OCI-LY1 (cell line): ENCODE results near the gene GPSM1.

Experiments used
- H2AFZ ChIP-seq: fragments of 200-600 bp; sonication (generic), shearing (Covaris generic); 2 replicates; pipeline ENCODE4 v1.6.0; 2014; ENCODE audit warnings: antibody characterized with exemption, mild to moderate bottlenecking, low read length
- H3F3A ChIP-seq: fragments of 200-600 bp; sonication (generic), shearing (Covaris generic); 2 replicates; pipeline ENCODE4 v1.6.0; 2014; ENCODE audit warnings: mild to moderate bottlenecking, antibody characterized with exemption, low read length, moderate library complexity; ENCODE audit not compliant: insufficient read depth
- H3K27ac ChIP-seq: fragments of 200-600 bp; sonication (generic); 2 replicates; pipeline ENCODE4 v1.5.1; 2014; ENCODE audit warnings: low read length, mixed run types, mild to moderate bottlenecking, low read depth; ENCODE audit not compliant: poor library complexity, severe bottlenecking
- H3K27me3 ChIP-seq: fragments of 200-600 bp; sonication (generic); 2 replicates; pipeline ENCODE4 v1.6.0; 2014; ENCODE audit warnings: antibody characterized with exemption, mild to moderate bottlenecking, low read length, moderate library complexity; ENCODE audit not compliant: insufficient read depth
- H3K36me3 ChIP-seq: fragments of 200-600 bp; sonication (generic); 2 replicates; pipeline ENCODE4 v1.6.1; 2014; ENCODE audit warnings: mild to moderate bottlenecking, antibody characterized with exemption, low read length, moderate library complexity, mixed read lengths; ENCODE audit not compliant: insufficient read depth
- H3K4me1 ChIP-seq: fragments of 200-600 bp; sonication (generic); 2 replicates; pipeline ENCODE4 v1.5.1; 2014; ENCODE audit warnings: mild to moderate bottlenecking, low read length, moderate library complexity; ENCODE audit not compliant: insufficient read depth, severe bottlenecking
- H3K4me2 ChIP-seq: fragments of 200-600 bp; sonication (generic), shearing (Covaris generic); 2 replicates; pipeline ENCODE4 v1.6.1; 2014; ENCODE audit warnings: low read length
- H3K4me3 ChIP-seq: fragments of 200-600 bp; sonication (generic); 2 replicates; pipeline ENCODE4 v1.5.1; 2014; ENCODE audit warnings: low read length, low read depth, mild to moderate bottlenecking, mixed read lengths; ENCODE audit not compliant: poor library complexity, severe bottlenecking
- H3K79me2 ChIP-seq: fragments of 200-600 bp; shearing (Covaris generic); 2 replicates; pipeline ENCODE4 v1.6.1; 2016; ENCODE audit warnings: mixed run types, low read length, mixed read lengths; ENCODE audit not compliant: insufficient read depth
- H3K9ac ChIP-seq: fragments of 200-600 bp; sonication (generic), shearing (Covaris generic); 2 replicates; pipeline ENCODE4 v1.6.1; 2014; ENCODE audit warnings: mild to moderate bottlenecking, low read length, mixed read lengths
- H3K9me2 ChIP-seq: fragments of 200-600 bp; sonication (generic), shearing (Covaris generic); 2 replicates; pipeline ENCODE4 v1.6.1; 2014; ENCODE audit warnings: low read depth, mild to moderate bottlenecking, low read length, mixed read lengths
- H3K9me3 ChIP-seq: fragments of 200-600 bp; shearing (Covaris generic); 2 replicates; pipeline ENCODE4 v1.6.1; 2014; ENCODE audit warnings: low read length, mixed read lengths
- H4K20me1 ChIP-seq: fragments of 200-600 bp; sonication (generic), shearing (Covaris generic); 2 replicates; pipeline ENCODE4 v1.6.0; 2016; ENCODE audit warnings: mild to moderate bottlenecking, low read length; ENCODE audit not compliant: insufficient read depth
- CTCF ChIP-seq: fragments of 200-600 bp; sonication (generic), shearing (Covaris generic); IDR thresholded peaks from 2 replicates; pipeline ENCODE4 v1.5.1; 2017; ENCODE audit warnings: mild to moderate bottlenecking, antibody characterized with exemption, low read length, moderate library complexity, mixed read lengths
- EZH2 ChIP-seq: fragments of 200-600 bp; sonication (generic), shearing (Covaris generic); IDR thresholded peaks from 2 replicates; pipeline ENCODE4 v1.8.0; 2017; ENCODE audit warnings: borderline replicate concordance, mixed run types, mild to moderate bottlenecking, antibody characterized with exemption, low read length, moderate library complexity, mixed read lengths

The GPSM1 gene

GRCh38 chr9:136312009-136312375, 15.3 kb upstream of the GPSM1 start:
- H3K4me1 ChIP-seq = no peaks in the 10 kb centered on the region
- H3K4me3 ChIP-seq = no peak overlapping the region
- peaks cover 29% of the 10 kb centered on the region; the same call in 1 of the 2 replicates for H3K27me3 ChIP-seq
- TF ChIP-seq EZH2 (no peak), CTCF (no peak)
- no peaks in the 10 kb centered on the region for H3K79me2 ChIP-seq
- H3K9me2 ChIP-seq = no peaks in the 10 kb centered on the region
- H3K9me3 ChIP-seq = peaks cover 8% of the 10 kb centered on the region
- no peak overlapping the region for H2AFZ ChIP-seq
- no peak overlapping the region for H3K9ac ChIP-seq
- H3F3A ChIP-seq = no peaks in the 10 kb centered on the region
- H3K27ac ChIP-seq = no peak overlapping the region
- no peaks in the 10 kb centered on the region for H4K20me1 ChIP-seq
- H3K4me2 ChIP-seq = no peak overlapping the region
- H3K36me3 ChIP-seq = peaks cover 9% of the 10 kb centered on the region; the same call in 1 of the 2 replicates

- Histone ChIP-seq H2AFZ (no peak overlapping the region), H3K79me2 (no peaks in the 10 kb centered on the region), H3K4me2 (no peak overlapping the region), H3K9me2 (no peaks in the 10 kb centered on the region), H3K27ac (no peak overlapping the region), H3K9me3 (peaks cover 8% of the 10 kb centered on the region), H3K4me3 (no peak overlapping the region), H3K36me3 (peaks cover 9% of the 10 kb centered on the region; the same call in 1 of the 2 replicates), H3K9ac (no peak overlapping the region), H3K27me3 (peaks cover 29% of the 10 kb centered on the region; the same call in 1 of the 2 replicates), H3F3A (no peaks in the 10 kb centered on the region), H3K4me1 (no peaks in the 10 kb centered on the region), H4K20me1 (no peaks in the 10 kb centered on the region)
- TF ChIP-seq CTCF (peak; percentile 53), EZH2 (no peak)
Observed at GRCh38 chr9:136312436-136312835, 14.9 kb upstream of the GPSM1 start.

- Histone ChIP-seq H3K27me3 (peaks cover 32% of the 10 kb centered on the region; the same call in 1 of the 2 replicates), H3K9me3 (peaks cover 8% of the 10 kb centered on the region), H3K4me3 (no peak overlapping the region), H3K9ac (no peak overlapping the region), H3K27ac (no peak overlapping the region), H3F3A (no peaks in the 10 kb centered on the region), H2AFZ (no peak overlapping the region), H3K36me3 (peaks cover 9% of the 10 kb centered on the region; the same call in 1 of the 2 replicates), H4K20me1 (no peaks in the 10 kb centered on the region), H3K79me2 (no peaks in the 10 kb centered on the region), H3K4me2 (no peak overlapping the region), H3K4me1 (no peaks in the 10 kb centered on the region), H3K9me2 (no peaks in the 10 kb centered on the region)
- TF ChIP-seq CTCF = no peak
- TF ChIP-seq EZH2 = no peak
Observed at GRCh38 chr9:136313111-136314055, 14.0 kb upstream of the GPSM1 start.
